ENCODE measurements around the gene KAT2B. TPM values are rescaled to one million over a fixed set of nuclear protein-coding genes. Genes with fewer than 3 reads are reported as not detected.

Gene KAT2B
- total and polyA plus RNA-seq, 2 donors (not counting 1 experiment from before 2014, with no cell fraction given) = 21.7 to 57.5 TPM

- H3K9me3 ChIP-seq (ENCODE audit: control extremely low read depth in 1 of 3, control insufficient read depth in 2 of 3, insufficient read depth in 1 of 3, low read length in 2 of 3) = no peaks in the 10 kb centered on the region
- no peaks in the 10 kb centered on the region for H3K27me3 ChIP-seq (replicated peaks in 1 of 4; ENCODE audit: control extremely low read depth in 1 of 4, control insufficient read depth in 3 of 4, insufficient read depth in 4 of 4, low read length in 3 of 4)
- H3K9ac ChIP-seq (ENCODE audit: low read length) = no peak overlapping the region
- ChIA-PET POLR2A (no interaction called here), CTCF (no interaction called here)
- H4K20me1 ChIP-seq (ENCODE audit: control insufficient read depth, insufficient read depth, low read length, poor library complexity, severe bottlenecking) = no peaks in the 10 kb centered on the region
- intact Hi-C loops (cut with micrococcal nuclease) = no loop called here
- H3K4me1 ChIP-seq (ENCODE audit: control insufficient read depth in 2 of 2, insufficient read depth in 2 of 2, low read length in 2 of 2) = no peaks in the 10 kb centered on the region
- TF ChIP-seq CTCF (IDR thresholded peaks at IDR 0.05) = no peak
- TF ChIP-seq EZH2 (IDR thresholded peaks at IDR 0.05; ENCODE audit: borderline replicate concordance, insufficient read depth, low read depth, low read length, poor library complexity, severe bottlenecking) = no peak
- Mint-ChIP-seq H3K27ac (no peak overlapping the region), H3K9me3 (ENCODE audit: insufficient read depth) (peaks cover 3% of the 10 kb centered on the region), H3K4me1 (no peaks in the 10 kb centered on the region), H3K27me3 (no peaks in the 10 kb centered on the region), H3K4me3 (no peak overlapping the region)
- peaks cover 2% of the 10 kb centered on the region for H3K79me2 ChIP-seq (ENCODE audit: control insufficient read depth, insufficient read depth, low read length)
- no peak overlapping the region for H3K27ac ChIP-seq (ENCODE audit: low read length in 2 of 2)
- peaks cover 3 to 56% of the 10 kb centered on the region in 2 experiments for H3K36me3 ChIP-seq (replicated peaks in 1 of 2; ENCODE audit: control extremely low read depth in 1 of 2, control insufficient read depth in 1 of 2, extremely low read depth in 1 of 2, insufficient read depth in 2 of 2, low read length in 1 of 2)
- H2AFZ ChIP-seq (ENCODE audit: insufficient read depth, low read depth, low read length, poor library complexity, severe bottlenecking) = no peak overlapping the region
- no peak overlapping the region for H3K4me3 ChIP-seq (ENCODE audit: control extremely low read depth in 1 of 5, extremely low read depth in 1 of 5, insufficient read depth in 1 of 5, low read depth in 2 of 5, low read length in 4 of 5)
- DNase-seq = no peak
- H3K4me2 ChIP-seq (replicated peaks; ENCODE audit: low read depth, low read length, poor library complexity, severe bottlenecking) = no peak overlapping the region
- no peak for ATAC-seq (ENCODE audit: low read depth)
Measured at GRCh38 chr3:20147361-20147760, 107.1 kb downstream of the KAT2B start.

- Mint-ChIP-seq H3K4me1 (no peaks in the 10 kb centered on the region), H3K27ac (no peak overlapping the region), H3K27me3 (no peaks in the 10 kb centered on the region), H3K4me3 (no peak overlapping the region), H3K9me3 (ENCODE audit: insufficient read depth) (peaks cover 3% of the 10 kb centered on the region)
- H3K79me2 ChIP-seq (ENCODE audit: control insufficient read depth, insufficient read depth, low read length) = no peaks in the 10 kb centered on the region
- H3K27me3 ChIP-seq (replicated peaks in 1 of 4; ENCODE audit: control extremely low read depth in 1 of 4, control insufficient read depth in 3 of 4, insufficient read depth in 4 of 4, low read length in 3 of 4) = no peaks in the 10 kb centered on the region
- H3K27ac ChIP-seq (ENCODE audit: low read length in 2 of 2) = no peak overlapping the region
- TF ChIP-seq EZH2 (IDR thresholded peaks at IDR 0.05; ENCODE audit: borderline replicate concordance, insufficient read depth, low read depth, low read length, poor library complexity, severe bottlenecking) (no peak), CTCF (IDR thresholded peaks at IDR 0.05) (no peak)
- no peak overlapping the region for H3K4me3 ChIP-seq (ENCODE audit: control extremely low read depth in 1 of 5, extremely low read depth in 1 of 5, insufficient read depth in 1 of 5, low read depth in 2 of 5, low read length in 4 of 5)
- DNase-seq = no peak
- peaks cover 3 to 52% of the 10 kb centered on the region in 2 experiments for H3K36me3 ChIP-seq (replicated peaks in 1 of 2; ENCODE audit: control extremely low read depth in 1 of 2, control insufficient read depth in 1 of 2, extremely low read depth in 1 of 2, insufficient read depth in 2 of 2, low read length in 1 of 2)
- ATAC-seq (ENCODE audit: low read depth) = no peak
- intact Hi-C loops (cut with micrococcal nuclease) = no loop called here
- POLR2A ChIA-PET = no interaction called here
- H3K9me3 ChIP-seq (ENCODE audit: control extremely low read depth in 1 of 3, control insufficient read depth in 2 of 3, insufficient read depth in 1 of 3, low read length in 2 of 3) = no peaks in the 10 kb centered on the region
- H3K4me2 ChIP-seq (replicated peaks; ENCODE audit: low read depth, low read length, poor library complexity, severe bottlenecking) = no peak overlapping the region
- 95% methylated on average over 7 of the region's 10 CpGs for WGBS (ENCODE audit: insufficient coverage)
- no peak overlapping the region for H2AFZ ChIP-seq (ENCODE audit: insufficient read depth, low read depth, low read length, poor library complexity, severe bottlenecking)
- CTCF ChIA-PET = interaction anchor here (1.7 kb wide), 1 partner anchor 108 kb away, joined by 5 read pairs; the partner anchor contains the start of gene KAT2B
- no peaks in the 10 kb centered on the region for H3K4me1 ChIP-seq (ENCODE audit: control insufficient read depth in 2 of 2, insufficient read depth in 2 of 2, low read length in 2 of 2)
- no peak overlapping the region for H3K9ac ChIP-seq (ENCODE audit: low read length)
- no peaks in the 10 kb centered on the region for H4K20me1 ChIP-seq (ENCODE audit: control insufficient read depth, insufficient read depth, low read length, poor library complexity, severe bottlenecking)
Measured at GRCh38 chr3:20148466-20148865, 108.2 kb downstream of the KAT2B start.

All from B cell (primary cell).